Stimulated activated CD4-positive, alpha-beta T cell treated with anti-CD3 and anti-CD28 coated beads, Interleukin-12 subunit alpha, Interleukin-12 subunit beta, amount 100 ng/mL, for 4 hours (primary cell): ENCODE results near the gene PDK1.

Experiments
- DNase-seq: peaks from one replicate; pipeline ENCODE4 v3.0.0-alpha.2; 2020

PDK1 gene

DNA sequence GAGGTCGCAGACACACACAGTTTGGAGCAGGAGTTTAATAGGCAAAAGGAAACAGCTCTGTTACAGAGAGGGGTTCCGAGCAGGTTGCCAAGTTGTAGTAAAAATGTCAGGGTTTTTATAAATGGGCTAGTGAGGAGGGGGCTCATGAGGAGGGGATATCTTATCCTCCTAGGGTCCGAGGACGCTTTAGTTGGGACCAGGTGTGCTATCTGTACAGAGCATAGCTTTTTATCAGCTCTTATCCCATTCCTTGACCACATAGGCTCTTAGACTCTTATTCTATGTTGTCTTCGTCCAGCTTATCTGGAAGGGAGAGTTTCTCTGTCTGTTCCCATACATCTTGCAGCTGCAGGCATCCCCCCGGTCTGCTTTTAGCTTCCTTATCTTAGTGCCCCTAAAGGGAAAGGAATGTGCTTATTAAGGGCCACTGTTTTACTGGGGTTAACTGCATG, 44.7 kb downstream of the PDK1 start:
- no peak for DNase-seq

DNA sequence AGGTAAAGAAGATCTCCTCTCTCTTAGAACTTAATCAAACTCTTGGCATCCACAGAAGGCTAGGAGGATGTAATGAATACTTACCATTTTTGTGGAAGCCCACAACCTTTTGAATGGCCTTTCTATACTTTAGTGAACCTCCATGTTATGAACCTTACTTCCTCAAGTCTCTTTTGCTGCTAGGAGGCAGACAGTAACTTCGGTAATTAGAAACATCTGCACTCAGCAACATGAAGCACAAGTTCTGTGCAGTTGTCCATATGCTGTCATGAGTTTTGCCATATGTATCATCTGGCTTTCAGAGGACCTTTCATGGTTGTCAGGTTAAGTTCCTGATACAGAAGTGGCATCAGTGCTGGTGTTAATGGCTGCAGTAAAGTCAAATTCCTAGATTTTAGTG, 50.4 kb downstream of the PDK1 start:
- no peak for DNase-seq

DNA sequence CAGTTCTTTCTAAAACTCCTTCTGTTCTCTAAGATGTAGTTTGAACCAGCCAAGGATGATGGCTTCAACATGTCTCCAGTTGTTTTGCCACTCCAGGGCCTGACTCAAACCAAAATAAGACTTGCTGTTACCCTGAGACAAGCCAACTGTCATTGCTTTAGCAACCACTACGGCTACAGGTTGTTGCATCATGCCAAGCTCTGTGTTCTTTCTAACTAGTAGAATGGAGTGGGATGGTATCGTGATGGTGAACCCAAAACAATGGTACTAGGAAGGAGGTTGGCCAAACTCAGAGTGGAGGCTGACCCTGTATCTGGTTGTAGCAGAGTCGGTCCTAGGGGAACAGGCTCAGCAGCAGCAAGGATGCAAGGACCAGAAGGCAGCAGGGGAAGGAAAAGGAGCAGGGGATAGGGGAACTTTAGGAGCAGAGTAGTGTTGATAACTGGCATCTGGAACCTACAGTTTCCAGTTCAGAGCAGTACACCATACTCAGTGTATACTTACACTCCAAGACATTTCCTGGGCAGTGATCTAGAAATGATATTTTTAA, 51.6 kb downstream of the PDK1 start:
- no peak for DNase-seq

DNA sequence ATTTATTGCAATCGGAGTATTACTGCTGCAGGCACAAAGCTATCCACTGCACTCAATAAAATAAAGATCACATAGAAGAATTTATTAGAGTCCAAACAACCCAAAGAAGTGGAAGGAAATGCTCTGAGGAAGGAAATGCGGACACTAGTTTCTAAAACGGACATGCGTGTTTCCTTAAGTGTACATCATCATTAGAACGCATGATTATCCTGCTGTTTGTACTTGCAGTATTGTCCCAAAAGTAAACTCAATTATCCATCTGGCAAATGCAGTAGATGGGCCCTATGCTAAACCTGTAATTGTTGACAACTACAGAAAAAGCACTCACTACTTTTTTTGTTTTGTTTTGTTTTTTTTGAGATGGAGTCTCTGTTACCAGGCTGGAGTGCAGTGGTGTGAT, 53.6 kb downstream of the PDK1 start:
- DNase-seq, result no peak

DNA sequence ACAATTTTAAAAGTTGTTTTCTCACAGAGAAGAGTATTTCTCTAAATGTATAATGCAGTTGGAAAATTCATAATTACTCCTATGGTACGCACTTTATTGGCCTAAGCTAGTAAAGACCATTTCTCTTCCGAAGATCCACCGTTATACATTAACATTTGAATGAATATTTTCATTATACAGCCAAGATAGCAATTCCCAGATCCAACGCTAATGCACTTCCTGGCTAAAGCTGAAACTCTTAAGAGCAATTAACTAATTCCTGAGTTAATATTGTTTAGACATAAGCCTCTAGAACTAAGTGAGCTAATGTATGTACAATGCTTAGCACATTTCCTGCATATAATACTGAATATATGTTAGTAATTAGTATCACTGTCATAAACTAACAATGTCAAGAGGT, 56.2 kb downstream of the PDK1 start:
- no peak for DNase-seq

DNA sequence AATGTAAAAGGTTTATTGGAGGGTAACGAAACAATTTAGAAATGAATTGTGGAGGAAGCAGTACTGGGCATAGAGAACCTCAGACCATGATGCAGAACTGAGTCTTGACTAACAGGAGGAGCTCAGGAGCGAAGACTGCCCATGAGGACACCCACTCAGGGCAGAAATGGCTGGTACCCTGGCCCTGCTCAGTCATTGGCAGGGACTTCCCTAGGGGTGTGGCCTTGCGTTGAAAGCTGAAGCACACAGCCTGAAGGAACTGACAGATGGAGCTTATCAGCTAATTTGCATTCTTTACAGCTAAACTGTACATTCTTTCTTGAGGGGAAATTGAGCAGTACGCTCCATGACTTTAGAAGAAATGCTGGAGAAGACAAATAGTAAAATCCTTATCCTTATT, 57.1 kb downstream of the PDK1 start:
- DNase-seq, result no peak

DNA sequence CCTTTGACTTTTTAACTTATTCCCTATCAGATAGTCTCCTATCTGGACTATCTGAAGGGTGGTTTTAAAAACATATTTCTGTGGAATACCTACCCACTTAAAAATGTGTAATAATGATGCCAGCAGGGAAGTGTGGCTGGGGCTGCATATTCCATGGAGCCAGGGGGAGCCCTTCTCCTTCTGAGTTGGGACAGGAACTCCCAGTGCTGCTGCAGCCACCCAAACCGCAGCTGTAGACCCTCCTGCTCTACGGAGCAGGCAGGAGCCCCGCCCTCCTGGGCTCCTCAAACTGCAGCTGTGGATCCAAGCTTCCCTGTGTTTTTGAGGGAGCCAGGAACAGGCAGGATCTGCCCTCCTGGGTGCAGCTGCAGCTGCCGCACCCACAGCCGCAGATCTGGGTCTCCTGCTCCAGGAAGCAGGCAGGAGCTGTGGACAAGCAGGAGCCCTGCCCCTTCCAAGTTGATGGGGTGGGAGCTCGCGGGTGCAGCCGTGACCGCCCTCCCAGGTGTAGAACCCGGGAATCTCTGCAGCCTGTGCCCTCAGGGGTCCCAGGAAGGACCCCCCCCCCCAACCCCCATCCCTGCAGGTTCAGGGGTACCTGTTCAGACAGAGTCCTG, 57.8 kb downstream of the PDK1 start:
- no peak for DNase-seq

DNA sequence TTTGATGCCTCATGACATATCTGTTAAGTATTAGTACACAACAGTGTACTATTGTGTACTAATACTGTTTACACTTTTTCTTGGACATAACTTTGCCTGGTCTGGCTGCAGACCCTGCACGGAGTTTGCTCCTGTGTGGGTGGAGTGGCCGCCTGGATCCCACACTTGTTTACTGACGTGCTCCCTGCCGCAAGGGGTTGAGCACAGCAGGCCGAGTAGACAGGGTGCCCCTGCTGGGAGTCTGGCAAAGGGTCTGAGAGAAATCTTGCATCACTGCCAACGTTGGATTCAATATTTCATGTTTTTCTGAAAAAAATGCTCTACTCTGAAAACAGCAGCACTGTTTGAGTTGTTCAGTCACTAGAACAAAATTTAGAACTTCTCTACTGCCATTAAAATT, 59.0 kb downstream of the PDK1 start:
- DNase-seq, result no peak

DNA sequence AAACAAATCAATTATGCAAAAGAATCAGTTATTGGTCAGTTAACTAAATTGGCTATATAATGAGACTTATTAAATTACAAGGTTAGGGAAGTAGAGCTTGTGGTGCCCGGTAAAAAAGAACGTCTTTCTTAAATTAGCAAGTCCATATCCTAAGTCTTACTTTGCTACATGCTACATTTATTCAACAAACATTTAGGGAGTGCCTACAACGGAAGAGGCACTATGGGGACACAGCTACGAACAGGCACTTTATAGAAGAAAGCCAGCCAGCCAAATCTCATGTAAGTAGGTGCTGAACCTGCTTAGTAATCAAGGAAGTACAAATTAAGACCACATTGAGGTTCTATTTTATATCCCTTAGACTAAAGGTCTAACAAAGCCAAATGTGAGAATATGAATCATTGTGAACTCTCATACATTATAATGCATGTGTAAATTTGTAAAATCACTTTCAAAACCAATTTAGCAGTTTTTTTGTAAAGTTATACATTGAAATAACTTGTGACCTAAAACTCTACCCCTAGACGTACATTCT, 59.9 kb downstream of the PDK1 start:
- no peak for DNase-seq

DNA sequence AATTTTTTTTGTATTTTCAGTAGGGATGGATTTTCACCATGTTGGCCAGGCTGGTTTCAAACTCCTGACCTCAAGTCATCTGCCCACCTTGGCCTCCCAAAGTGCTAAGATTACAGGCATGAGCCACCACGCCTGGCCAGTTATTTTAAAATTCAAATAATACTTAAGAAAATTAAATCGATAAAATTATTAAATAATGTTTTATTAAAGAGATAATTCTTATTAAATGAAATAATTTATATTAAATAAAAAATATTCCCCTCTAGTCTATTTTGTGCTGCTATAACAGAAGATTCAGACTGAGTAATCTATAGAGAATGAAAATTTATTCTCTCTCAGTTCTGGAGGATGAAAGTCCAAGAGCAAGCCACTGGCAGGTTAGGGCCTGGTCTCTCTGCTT, 61.2 kb downstream of the PDK1 start:
- no peak for DNase-seq

DNA sequence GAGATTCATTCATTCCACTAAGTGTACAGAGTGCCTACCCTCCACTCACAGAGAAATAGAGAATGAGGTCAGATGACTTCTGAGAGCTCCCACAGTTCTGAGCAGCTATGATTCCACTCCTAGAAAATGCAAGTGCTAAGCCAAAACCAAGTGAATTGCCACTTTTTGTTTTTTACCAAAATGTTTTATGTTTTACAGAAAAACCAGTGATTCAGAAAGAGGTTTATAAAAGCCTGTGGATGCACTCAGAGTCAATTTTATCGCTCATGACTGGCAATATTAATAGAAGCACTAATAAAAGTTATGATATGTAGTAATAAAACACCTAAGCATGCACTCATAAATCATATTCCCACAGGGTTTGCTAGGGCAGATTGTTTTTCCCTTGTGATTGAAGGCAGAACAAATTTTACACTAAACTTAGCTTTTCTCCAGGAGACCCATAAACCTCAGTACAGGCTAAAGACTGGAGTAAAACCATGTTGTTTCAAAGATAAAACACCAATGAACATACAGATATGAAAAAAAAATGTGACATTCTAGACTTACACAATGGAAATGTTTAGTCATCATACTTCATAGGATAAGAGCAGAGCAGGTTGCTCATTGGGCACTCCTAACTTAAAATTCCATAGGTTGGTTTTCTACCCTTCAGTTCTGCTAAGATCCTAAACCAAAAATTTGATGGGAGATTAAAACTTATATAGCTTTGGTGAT, 67.5 kb downstream of the PDK1 start:
- no peak for DNase-seq

DNA sequence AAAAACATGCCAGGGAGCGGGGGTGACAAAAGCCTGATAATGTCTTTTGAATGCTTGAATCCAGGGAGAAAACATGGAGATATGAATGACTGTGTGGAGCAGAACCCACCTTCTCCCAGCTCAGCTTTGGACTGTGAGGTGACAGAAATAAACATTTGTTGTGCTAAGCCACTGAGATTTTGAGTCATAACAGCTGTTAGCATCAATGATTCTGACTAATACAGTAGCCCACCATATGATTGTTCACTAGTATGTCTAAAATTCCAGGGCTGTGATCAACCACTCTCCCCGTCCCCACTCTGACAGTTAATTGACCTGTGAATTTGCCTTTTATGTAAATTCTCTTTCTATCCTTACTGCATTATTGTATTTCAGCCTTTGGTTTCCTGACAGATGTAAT, 69.1 kb downstream of the PDK1 start:
- DNase-seq, result no peak

DNA sequence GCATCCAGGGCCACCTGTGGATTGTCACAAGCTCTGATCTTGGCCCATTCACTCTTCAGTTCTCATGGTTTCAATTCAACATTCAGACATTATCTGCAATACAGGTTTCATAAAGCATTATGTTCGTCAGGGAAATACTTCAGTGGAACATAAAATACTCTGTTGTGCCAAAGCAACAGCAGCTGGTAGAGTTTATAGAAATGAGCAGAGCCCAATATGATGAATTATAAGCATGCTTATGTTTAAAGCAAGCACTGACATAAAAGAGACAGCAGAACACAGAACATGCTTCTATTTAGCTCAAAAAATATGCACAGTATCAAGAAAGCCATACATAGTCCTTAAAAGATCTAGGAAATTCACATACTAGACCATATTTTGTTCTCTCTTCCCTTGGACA, 71.3 kb downstream of the PDK1 start:
- DNase-seq, result no peak

DNA sequence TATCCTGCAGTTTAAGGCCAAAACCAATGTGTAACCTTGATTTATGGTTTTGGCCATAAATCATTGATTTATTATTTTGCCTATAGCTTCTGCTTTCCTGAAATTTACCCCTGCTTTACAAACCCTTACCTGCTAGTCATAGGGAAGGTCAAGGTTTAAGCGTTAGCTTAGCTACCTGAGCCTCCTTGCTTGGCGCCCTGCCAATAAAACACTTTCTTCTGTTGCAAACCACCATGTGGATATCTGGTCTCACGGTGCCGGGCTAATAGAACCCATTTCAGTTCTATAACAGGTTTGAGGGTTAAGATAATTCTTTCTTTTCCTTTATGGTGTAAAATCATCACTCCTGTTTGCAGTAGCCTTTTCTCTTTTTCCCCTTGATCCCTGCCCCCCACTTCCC, 72.2 kb downstream of the PDK1 start:
- no peak for DNase-seq

DNA sequence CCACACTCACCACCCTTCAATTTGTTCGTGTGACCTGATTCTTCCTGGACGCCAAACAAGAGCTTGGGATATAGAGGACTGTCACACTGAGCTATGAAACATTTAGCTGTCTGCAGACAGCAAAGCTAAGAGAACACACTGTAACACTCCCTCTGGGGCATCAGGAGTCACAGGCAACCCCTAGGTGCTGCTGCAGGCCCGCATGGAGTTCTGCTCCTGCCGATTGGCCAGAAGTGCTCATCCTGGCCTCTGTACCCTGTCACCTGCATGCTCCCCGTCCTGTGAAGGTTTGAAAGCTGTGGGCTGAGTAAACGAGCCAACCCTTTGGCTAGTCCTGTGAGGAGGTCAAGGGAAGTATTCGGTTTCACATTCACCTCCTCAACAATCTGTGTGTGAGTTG, 73.7 kb downstream of the PDK1 start:
- no peak for DNase-seq

DNA sequence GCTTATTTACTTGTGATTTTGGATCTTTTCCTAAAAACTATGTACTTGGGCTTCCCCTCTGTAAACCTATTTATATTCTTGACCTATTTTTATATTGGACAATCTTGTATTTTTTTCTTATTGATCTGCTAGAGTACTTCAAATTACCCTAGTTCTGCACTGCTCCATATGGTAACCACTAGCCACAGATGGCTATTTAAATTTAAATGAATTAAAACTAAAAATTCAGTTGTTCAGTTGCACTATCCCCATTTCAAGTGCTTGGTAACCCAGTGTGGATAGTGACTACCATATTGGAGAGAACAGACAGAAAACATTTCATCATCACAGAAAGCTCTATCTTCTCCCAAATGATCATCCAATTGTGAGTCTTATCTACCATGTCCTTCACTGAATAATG, 74.3 kb downstream of the PDK1 start:
- no peak for DNase-seq

DNA sequence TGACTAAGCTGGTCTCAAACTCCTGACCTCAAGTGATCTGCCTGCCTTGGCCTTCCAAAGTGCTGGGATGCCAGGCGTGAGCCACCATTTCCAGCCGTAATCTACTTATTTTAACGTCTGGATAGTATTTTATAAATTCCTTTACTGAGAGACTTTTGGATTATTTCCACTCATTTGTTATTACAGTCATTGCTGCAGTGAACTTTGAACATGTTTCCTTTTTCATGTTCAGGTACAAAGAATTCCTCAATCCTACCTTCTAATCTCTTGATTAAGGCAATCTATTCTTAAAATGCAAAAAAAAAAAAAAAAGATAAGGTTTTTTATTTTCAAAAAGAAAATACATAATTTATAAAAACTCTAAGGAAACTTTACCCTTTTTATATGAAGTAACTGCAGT, 78.6 kb downstream of the PDK1 start:
- DNase-seq, result no peak

DNA sequence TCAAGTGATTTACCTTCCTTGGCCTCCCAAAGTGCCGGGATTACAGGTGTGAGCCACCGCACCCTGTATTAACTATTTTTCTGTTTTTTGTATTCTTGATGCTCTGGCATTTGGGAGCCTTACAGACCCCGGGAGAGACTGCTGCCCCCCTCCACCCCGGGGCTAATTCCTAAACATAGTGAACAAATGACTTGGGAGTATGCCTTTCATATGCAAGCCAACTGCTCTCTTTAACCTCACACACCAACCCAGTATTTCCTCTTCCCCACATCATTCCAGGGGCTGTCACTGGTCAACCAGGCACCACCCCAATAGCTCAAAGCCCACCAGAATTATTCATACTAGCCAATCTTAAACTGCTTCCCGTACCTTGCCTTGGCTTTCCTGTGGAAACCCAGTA, 79.7 kb downstream of the PDK1 start:
- DNase-seq, result no peak

DNA sequence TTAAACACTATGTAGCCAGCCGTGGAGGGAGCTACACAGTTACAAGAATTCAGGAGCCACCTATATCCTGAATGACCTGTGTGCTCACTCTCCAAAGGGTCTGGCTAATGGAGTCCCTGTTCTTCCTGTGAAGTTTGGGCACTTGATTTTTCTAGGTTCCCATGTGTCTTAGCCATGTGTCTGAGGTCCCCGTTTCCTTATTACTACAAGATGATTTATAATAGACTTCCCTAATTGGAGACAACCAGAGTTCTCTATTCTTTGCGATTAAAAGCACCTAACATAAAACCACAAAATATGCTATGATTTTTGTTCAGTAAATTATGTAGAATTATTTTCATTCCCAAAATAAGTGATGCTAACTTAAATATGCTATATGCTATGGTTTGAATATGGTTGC, 83.4 kb downstream of the PDK1 start:
- no peak for DNase-seq

DNA sequence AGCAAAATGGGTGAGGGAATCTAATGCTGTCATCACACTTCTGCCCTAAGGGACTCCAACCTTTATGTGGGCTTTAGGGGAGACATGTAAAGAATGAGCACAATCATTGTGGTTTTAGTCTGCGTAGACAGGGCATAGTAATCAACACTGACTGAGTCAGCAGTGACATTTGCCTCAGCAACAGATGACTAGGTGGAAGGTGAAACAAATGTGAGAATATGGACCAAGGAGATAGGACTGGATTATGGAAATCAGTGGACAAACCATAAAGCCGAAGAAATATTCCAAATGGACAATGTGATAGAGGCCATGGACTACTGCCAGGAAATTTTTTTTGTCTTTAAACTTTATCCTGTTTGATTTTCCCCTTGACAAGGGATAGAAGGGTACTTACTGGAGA, 83.9 kb downstream of the PDK1 start:
- DNase-seq, result no peak

DNA sequence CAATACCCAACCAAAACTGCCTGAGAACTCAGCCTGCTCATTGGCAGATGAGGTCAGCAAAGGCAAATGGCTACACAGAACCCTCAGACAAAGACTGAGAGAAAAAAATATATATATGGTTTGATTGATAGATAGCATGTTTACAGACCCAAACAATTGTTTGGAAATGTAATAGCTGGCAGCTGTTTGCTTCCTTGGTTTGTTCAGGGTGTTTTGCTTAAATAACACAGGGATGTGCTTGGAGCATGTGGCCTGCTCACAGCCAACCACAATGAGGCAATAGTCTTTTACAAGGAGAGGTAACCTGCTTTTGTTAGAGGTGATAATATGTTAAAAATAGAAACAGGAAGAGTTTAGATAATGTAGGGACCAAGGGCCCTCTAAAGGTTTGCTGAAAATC, 84.5 kb downstream of the PDK1 start:
- DNase-seq, result no peak

DNA sequence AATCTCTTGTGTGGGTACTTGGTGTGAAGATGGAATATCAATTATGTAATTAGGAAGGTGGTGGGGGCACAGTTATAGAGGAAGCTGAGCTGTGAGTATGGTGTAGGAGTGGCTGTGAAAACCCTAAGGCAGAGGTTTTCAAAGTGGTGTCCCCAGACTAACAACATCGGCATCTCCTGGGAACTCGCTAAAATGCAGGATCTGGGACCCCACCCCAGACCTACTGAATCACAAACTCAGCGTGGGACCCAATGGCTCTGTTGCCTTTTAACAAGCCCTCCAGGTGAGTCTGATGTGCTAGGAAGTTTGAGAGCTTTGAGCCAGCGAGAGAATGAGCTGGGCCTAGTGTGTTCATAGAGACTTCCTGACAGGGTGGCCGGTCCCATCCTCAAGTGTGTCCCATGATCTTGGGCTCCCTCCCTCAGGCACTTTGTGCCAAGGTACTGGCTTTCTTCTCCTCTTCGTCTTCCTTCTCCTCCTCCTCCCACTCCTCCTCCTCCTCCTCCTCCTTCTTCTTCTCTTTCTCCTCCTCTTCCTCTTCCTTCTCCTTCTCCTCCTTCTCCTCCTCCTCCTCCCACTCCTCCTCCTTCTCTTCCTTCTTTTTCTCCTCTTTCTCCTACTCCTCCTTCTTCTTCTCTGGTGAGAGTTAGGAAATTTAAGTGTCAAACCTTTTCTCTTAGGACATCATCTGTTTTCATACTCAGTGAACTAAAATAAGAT, 86.6 kb downstream of the PDK1 start:
- no peak for DNase-seq

DNA sequence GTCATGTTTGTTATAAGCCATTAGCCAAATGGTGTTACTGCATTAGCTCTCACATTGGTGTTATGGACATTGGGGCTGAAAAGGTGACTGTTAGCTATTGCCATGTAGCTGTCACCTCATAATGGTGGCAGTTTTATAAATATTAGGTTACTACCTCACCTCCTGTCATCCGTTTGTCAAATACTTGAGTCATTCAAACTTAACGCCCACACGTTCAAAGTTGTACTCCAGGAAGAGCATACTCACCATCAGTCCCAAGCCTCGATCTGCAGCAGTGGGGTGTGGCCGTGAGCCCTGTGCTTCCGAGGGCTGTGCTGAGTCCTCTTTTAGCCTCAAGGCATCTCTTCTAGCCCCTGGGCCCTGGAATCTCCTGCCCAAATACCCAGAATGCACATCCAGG, 87.3 kb downstream of the PDK1 start:
- DNase-seq, result no peak

DNA sequence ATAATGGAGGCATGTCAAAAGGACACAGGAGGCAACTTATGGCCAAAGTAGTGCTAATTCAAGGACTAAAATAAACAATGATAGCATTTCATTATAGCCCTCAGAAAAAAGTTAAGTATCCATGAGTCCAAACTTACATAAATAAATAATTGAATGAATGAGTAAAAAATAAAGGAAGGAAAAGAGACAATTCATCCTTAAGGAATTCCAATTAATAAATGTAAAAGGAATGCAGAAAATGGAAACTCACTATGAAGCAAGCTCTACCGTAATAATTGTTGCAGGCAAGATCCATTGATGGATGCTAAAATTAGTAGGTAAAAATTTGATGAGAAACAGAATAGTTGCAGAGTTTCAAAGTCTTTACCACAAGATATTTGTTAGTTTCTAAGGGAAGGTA, 91.5 kb downstream of the PDK1 start:
- DNase-seq, result no peak
